Upper lobe of right lung (tissue), 1 donor: ENCODE measurements around the gene SULT1C3. TPM values are rescaled to one million over a fixed set of nuclear protein-coding genes. Genes with fewer than 3 reads are reported as not detected.

Experiments
- ATAC-seq: fragments of 200-7000 bp; cut with Tn5 transposase; one replicate; pipeline ENCODE4 v1.9.1; 2020; ENCODE audit warnings: mild to moderate bottlenecking, moderate library complexity
- DNase-seq: peaks from one replicate; pipeline ENCODE4 v3.0.0-alpha.2; 2020
- H3K27ac ChIP-seq: fragments of 200-600 bp; one replicate; pipeline ENCODE4 v1.8.0; 2022
- H3K27me3 ChIP-seq: fragments of 200-600 bp; one replicate; pipeline ENCODE4 v1.8.0; 2022; ENCODE audit warnings: mild to moderate bottlenecking
- H3K36me3 ChIP-seq: fragments of 200-600 bp; one replicate; pipeline ENCODE4 v1.8.0; 2022
- H3K4me1 ChIP-seq: fragments of 200-600 bp; one replicate; pipeline ENCODE4 v1.8.0; 2022
- H3K4me3 ChIP-seq: fragments of 200-600 bp; one replicate; pipeline ENCODE4 v1.8.0; 2022; ENCODE audit warnings: mild to moderate bottlenecking
- H3K9me3 ChIP-seq: fragments of 200-600 bp; one replicate; pipeline ENCODE4 v1.8.0; 2022
- intact Hi-C: fragments of 100-400 bp; cut with DNase I; formaldehyde crosslinking; loops from one replicate; pipeline ENCODE4 v1.11.0; 2022
- total RNA-seq: library from RNA; stranded (reverse); fragmentation: NEBNext Ultra II Directional; extraction: Animal tissue kit (Norgen Biotek cat#: 25700); gene quantifications from one replicate; pipeline ENCODE4 v1.2.1, GENCODE V29; 2021
- TF ChIP-seq, protein P1 (sequence below): fragments of 200-600 bp; IDR thresholded peaks from one replicate; pipeline ENCODE4 v1.8.0; 2022; ENCODE audit warnings: antibody characterized with exemption
- donor health status: DM: no; HTN: yes; CAD: no; lungs with severe emphysema.

SULT1C3 gene
- total RNA-seq, 1 donor from 2014 or later: not detected

DNA sequence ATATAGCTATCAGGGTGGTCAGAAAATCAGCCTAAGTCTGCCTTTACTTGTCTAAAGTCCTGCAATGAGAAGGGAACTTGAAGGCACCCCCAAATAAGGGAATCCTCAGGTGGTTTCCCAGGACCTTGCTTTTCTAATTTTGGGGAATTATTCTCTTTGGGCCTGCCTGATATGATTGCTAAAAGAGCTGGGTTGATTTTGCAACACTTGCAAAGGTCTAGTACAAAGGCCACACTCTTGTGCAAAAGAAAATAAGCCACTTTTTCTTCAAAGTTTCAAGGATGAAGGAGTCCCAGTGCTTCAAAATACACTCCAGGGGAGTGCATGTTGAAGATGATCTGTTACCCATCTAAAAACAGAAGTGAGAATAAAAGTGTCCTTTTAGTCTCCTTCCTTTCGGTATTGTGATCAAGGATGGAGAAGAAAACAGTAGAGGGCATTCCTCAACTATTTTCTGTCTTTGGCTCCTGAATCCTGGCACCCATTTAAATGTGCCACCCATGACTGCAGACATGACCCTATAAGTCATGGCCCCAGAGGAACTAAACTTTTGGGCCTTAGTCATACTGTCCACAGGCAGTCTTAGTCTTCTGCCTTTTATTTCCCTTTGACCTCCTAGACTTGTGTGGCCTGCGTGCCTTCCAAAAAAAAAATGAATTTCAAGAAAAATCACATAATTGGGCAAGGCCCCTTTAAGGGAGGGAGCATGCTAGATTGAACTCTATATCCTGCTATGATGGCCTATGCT is 5.1 kb downstream of the SULT1C3 start:
- no peaks in the 10 kb centered on the region for H3K27me3 ChIP-seq
- no peak for ATAC-seq
- TF ChIP-seq, protein P1, sequence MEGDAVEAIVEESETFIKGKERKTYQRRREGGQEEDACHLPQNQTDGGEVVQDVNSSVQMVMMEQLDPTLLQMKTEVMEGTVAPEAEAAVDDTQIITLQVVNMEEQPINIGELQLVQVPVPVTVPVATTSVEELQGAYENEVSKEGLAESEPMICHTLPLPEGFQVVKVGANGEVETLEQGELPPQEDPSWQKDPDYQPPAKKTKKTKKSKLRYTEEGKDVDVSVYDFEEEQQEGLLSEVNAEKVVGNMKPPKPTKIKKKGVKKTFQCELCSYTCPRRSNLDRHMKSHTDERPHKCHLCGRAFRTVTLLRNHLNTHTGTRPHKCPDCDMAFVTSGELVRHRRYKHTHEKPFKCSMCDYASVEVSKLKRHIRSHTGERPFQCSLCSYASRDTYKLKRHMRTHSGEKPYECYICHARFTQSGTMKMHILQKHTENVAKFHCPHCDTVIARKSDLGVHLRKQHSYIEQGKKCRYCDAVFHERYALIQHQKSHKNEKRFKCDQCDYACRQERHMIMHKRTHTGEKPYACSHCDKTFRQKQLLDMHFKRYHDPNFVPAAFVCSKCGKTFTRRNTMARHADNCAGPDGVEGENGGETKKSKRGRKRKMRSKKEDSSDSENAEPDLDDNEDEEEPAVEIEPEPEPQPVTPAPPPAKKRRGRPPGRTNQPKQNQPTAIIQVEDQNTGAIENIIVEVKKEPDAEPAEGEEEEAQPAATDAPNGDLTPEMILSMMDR: no peak
- no peaks in the 10 kb centered on the region for H3K4me1 ChIP-seq
- intact Hi-C loops: no loop called here
- H3K9me3 ChIP-seq: no peaks in the 10 kb centered on the region
- no peak overlapping the region for H3K4me3 ChIP-seq
- no peak overlapping the region for H3K27ac ChIP-seq
- no peaks in the 10 kb centered on the region for H3K36me3 ChIP-seq
- DNase-seq: no peak

DNA sequence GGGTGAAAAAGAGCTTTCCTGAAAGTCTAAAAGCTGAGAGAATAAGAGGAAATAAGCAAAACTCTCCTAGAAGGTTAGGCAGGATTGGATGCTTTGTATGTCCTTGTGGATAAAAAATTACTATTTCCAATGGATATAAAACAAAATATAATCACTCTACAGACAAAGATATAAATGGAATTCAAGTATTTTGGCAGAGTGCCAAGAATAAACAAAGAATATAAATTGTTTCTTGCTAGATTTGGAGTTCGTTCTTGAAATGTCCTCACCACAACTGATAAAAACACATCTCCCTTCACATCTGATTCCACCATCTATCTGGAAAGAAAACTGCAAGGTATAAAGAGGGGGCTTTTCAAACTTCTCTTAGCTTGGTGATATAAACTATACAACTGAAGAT is 13.3 kb downstream of the SULT1C3 start:
- Histone ChIP-seq H3K4me3 (no peak overlapping the region), H3K9me3 (no peaks in the 10 kb centered on the region), H3K27me3 (no peaks in the 10 kb centered on the region), H3K27ac (no peak overlapping the region), H3K36me3 (no peaks in the 10 kb centered on the region), H3K4me1 (no peaks in the 10 kb centered on the region)
- DNase-seq (no peak), ATAC-seq (no peak)
- intact Hi-C loops: no loop called here
- TF ChIP-seq, protein P1: no peak

DNA sequence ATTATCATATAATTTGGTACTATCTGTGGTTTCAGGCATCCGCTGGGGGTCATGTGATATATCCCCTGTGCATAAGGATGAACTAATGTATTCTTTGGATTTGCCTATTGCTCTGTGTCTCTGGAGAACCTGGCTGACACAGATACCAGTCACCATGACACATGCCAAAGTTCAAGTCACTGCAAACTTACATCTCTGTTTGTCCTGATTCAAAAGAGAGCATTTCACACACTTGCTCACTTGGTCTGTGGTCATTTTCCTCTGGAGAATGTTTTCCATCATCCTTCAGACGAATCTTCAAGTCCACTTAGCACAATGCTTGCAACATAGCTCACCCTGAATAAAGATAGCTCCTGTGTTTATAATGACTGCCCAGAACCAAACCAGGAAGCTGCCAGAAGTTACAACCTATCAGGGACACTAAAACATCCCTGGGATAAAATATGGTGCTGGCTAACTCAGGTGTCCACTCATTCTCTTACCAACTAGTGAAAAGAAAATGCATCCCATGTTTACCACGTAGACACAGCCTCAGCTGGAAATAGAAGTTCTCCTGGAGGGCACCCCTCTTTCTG is 18.1 kb downstream of the SULT1C3 start:
- TF ChIP-seq, protein P1: no peak
- H3K4me1 ChIP-seq: no peaks in the 10 kb centered on the region
- H3K4me3 ChIP-seq: no peak overlapping the region
- ATAC-seq (no peak), DNase-seq (no peak)
- H3K36me3 ChIP-seq: no peaks in the 10 kb centered on the region
- no peak overlapping the region for H3K27ac ChIP-seq
- no peaks in the 10 kb centered on the region for H3K9me3 ChIP-seq
- intact Hi-C loops: no loop called here
- H3K27me3 ChIP-seq: no peaks in the 10 kb centered on the region

DNA sequence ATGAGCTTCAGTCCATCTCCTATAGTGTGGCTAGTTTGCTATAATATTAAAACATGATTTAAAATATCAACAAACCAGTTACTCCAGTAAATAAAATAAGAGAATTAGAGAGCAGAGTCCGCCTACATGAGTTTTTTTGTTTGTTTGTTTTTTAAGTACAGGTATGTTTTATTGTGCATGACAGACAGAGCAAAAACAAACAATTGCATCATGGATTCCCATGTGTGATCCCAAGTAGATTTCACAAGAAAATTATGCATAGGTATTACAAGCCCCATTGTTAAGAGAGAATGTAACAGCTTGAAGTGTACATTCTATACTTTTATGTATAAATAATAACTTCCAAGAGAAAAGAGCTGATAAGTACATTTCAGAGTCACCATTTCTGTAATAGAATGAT is 21.0 kb downstream of the SULT1C3 start:
- H3K4me1 ChIP-seq: no peaks in the 10 kb centered on the region
- no peak for DNase-seq
- TF ChIP-seq, protein P1: no peak
- H3K27ac ChIP-seq: no peak overlapping the region
- no peak for ATAC-seq
- H3K36me3 ChIP-seq: no peaks in the 10 kb centered on the region
- no peak overlapping the region for H3K4me3 ChIP-seq
- H3K27me3 ChIP-seq: no peaks in the 10 kb centered on the region
- H3K9me3 ChIP-seq: no peaks in the 10 kb centered on the region
- intact Hi-C loops: no loop called here

DNA sequence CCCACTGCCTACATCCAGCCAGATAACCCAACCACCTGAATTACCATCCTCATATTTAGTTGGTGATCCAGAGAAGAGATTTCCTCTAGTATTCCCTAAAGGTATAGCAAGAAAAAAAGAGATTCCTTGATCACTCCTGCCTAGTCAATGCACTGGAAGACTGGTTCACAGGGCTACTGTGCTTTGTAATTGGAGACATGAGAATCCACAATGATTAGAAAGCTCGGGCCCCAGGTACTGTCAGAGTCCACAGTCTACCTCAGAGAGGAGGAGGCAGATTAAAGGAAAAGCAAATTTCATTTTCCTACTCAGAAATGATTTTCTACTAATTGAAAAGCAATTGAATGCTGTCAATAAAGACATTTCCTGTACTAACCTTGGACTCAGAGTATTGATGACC is 22.3 kb downstream of the SULT1C3 start:
- Histone ChIP-seq H3K36me3 (no peaks in the 10 kb centered on the region), H3K27me3 (no peaks in the 10 kb centered on the region), H3K4me1 (no peaks in the 10 kb centered on the region), H3K27ac (no peak overlapping the region), H3K4me3 (no peak overlapping the region), H3K9me3 (no peaks in the 10 kb centered on the region)
- TF ChIP-seq, protein P1: no peak
- DNase-seq: no peak
- no peak for ATAC-seq
- intact Hi-C loops: no loop called here
